ENCODE measurements around the gene MRPL55.

GRCh38 chr1:228117335-228117734 lies 8.2 kb upstream of the MRPL55 start:
- no peak for TF ChIP-seq CTCF (conservative IDR thresholded peaks at IDR 0.05; ENCODE audit: low read depth, low read length)
- TF ChIP-seq EZH2 (IDR thresholded peaks at IDR 0.05; ENCODE audit: low read length, unreplicated experiment), result no peak
